PC-3 (cell line): Measurements from ENCODE around the gene RASL10A. TPM values are rescaled to one million over a fixed set of nuclear protein-coding genes. Genes with fewer than 3 reads are reported as not detected.

Experiments
- ATAC-seq: fragments of 200-7000 bp; cut with Tn5 transposase; 2 replicates; pipeline ENCODE4 v1.9.1; 2020; ENCODE audit warnings: mild to moderate bottlenecking, moderate library complexity
- BruUV-seq: library from RNA; stranded (reverse); fragments of 400-500 nt; replicated peaks from 2 replicates; lab custom pipeline; 2021; lab: Mats Ljungman, UMichigan
- CTCF ChIA-PET: fragments of 300-600 bp; sonication (Branson Sonifier 250); formaldehyde crosslinking; loops from one replicate; lab custom pipeline; 2022; ENCODE audit warnings: antibody characterized with exemption; lab: Charles Lee
- POLR2A ChIA-PET: fragments of 300-600 bp; sonication (Branson Sonifier 250); formaldehyde crosslinking; loops from one replicate; lab custom pipeline; 2022; ENCODE audit warnings: antibody characterized with exemption; ENCODE audit not compliant: unreplicated experiment; lab: Charles Lee
- DNase-seq: peaks from one replicate; pipeline ENCODE4 v3.0.0-alpha.2; 2015
- H2AFZ ChIP-seq: fragments of 300-600 bp; sonication (generic); 2 replicates; pipeline ENCODE4 v1.6.0; 2016; ENCODE audit warnings: antibody characterized with exemption, low read length
- H3F3A ChIP-seq: fragments of 300-600 bp; sonication (generic); one replicate; pipeline ENCODE4 v1.6.0; 2017; ENCODE audit warnings: antibody characterized with exemption, low read length, control low read depth, mild to moderate bottlenecking; ENCODE audit not compliant: unreplicated experiment
- H3K27ac ChIP-seq: fragments of 300-600 bp; sonication (generic); 2 replicates; pipeline ENCODE4 v1.5.1; 2016; ENCODE audit warnings: mild to moderate bottlenecking, low read length
- H3K27me3 ChIP-seq: fragments of 300-600 bp; sonication (generic); 2 replicates; pipeline ENCODE4 v1.6.1; 2016; ENCODE audit warnings: low read length, mixed read lengths
- H3K36me3 ChIP-seq: fragments of 300-600 bp; sonication (generic); 2 replicates; pipeline ENCODE4 v1.6.1; 2016; ENCODE audit warnings: low read depth, mixed run types, low read length, mixed read lengths
- H3K4me1 ChIP-seq: fragments of 300-600 bp; sonication (generic); 2 replicates; pipeline ENCODE4 v1.5.1; 2016; ENCODE audit warnings: low read length; ENCODE audit not compliant: insufficient read depth
- H3K4me2 ChIP-seq: fragments of 300-600 bp; sonication (generic); 2 replicates; pipeline ENCODE4 v1.6.0; 2016; ENCODE audit warnings: low read length
- H3K4me3 ChIP-seq: fragments of 300-600 bp; sonication (generic); 2 replicates; pipeline ENCODE4 v1.5.1; 2016; ENCODE audit warnings: mild to moderate bottlenecking, low read length, mixed read lengths
- H3K79me2 ChIP-seq: fragments of 300-600 bp; sonication (generic); 2 replicates; pipeline ENCODE4 v1.6.1; 2017; ENCODE audit warnings: low read length, mixed read lengths
- H3K9ac ChIP-seq: fragments of 300-600 bp; sonication (generic); 2 replicates; pipeline ENCODE4 v1.6.0; 2016; ENCODE audit warnings: mild to moderate bottlenecking, low read length
- H3K9me2 ChIP-seq: fragments of 300-600 bp; sonication (generic); replicated peaks from 2 replicates; pipeline ENCODE4 v1.6.1; 2016; ENCODE audit warnings: mixed run types, low read length, mixed read lengths
- H3K9me3 ChIP-seq: fragments of 300-600 bp; sonication (generic); 2 replicates; pipeline ENCODE4 v1.6.1; 2016; ENCODE audit warnings: low read length, mixed read lengths
- H4K20me1 ChIP-seq: fragments of 300-600 bp; sonication (generic); 2 replicates; pipeline ENCODE4 v1.6.1; 2016; ENCODE audit warnings: low read length, mixed read lengths
- CTCF ChIP-seq: fragments of 300-600 bp; sonication (generic); conservative IDR thresholded peaks from 2 replicates; pipeline ENCODE4 v1.5.1; 2017; ENCODE audit warnings: antibody characterized with exemption, low read depth, mild to moderate bottlenecking, low read length
- EZH2 ChIP-seq: fragments of 300-600 bp; sonication (generic); IDR thresholded peaks from one replicate; pipeline ENCODE4 v1.6.1; 2017; ENCODE audit warnings: antibody characterized with exemption, mild to moderate bottlenecking, low read length; ENCODE audit not compliant: unreplicated experiment
- EZH2phosphoT487 ChIP-seq: fragments of 300-600 bp; sonication (generic); IDR thresholded peaks from 2 replicates; pipeline ENCODE4 v1.6.1; 2018; ENCODE audit warnings: mild to moderate bottlenecking, antibody characterized with exemption, low read length, borderline replicate concordance
- intact Hi-C: fragments of 100-400 bp; cut with micrococcal nuclease; formaldehyde crosslinking; loops from 2 replicates; pipeline ENCODE4 v1.9.0; 2023
- total RNA-seq: library from RNA; depleted of rRNA; stranded (reverse); fragments of >200 nt; gene quantifications from 2 replicates; pipeline ENCODE4 v1.2.3, GENCODE V29; 2014

The RASL10A gene
- total RNA-seq, 1 experiment from 2014 or later, result not detected

- Histone ChIP-seq H3K9ac (no peak overlapping the region), H3K4me3 (no peak overlapping the region), H3F3A (peaks cover 3% of the 10 kb centered on the region), H3K9me3 (no peaks in the 10 kb centered on the region), H3K27me3 (no peaks in the 10 kb centered on the region), H4K20me1 (peaks cover 81% of the 10 kb centered on the region), H3K9me2 (no peaks in the 10 kb centered on the region), H3K27ac (no peak overlapping the region), H3K79me2 (peaks cover 92% of the 10 kb centered on the region), H3K4me1 (peaks cover 7% of the 10 kb centered on the region), H3K4me2 (no peak overlapping the region), H3K36me3 (peaks cover 82% of the 10 kb centered on the region), H2AFZ (no peak overlapping the region)
- ATAC-seq, result no peak
- ChIA-PET POLR2A (no interaction called here), CTCF (no interaction called here)
- DNase-seq, result no peak
- TF ChIP-seq EZH2, result no peak
- no peak for TF ChIP-seq CTCF
- TF ChIP-seq EZH2phosphoT487, result no peak
- BruUV-seq, result no TSS peak
- intact Hi-C loops, result no loop called here
These were observed 39.5 kb downstream of the RASL10A start for GRCh38 chr22:29275819-29276565.

- no peak for TF ChIP-seq EZH2phosphoT487
- TF ChIP-seq CTCF, result no peak
- no peak for TF ChIP-seq EZH2
- Histone ChIP-seq H3K4me1 (peaks cover 14% of the 10 kb centered on the region), H3K79me2 (peaks cover 97% of the 10 kb centered on the region), H3K36me3 (peaks cover 86% of the 10 kb centered on the region), H3K4me3 (no peak overlapping the region), H3K27me3 (no peaks in the 10 kb centered on the region), H3K9me2 (no peaks in the 10 kb centered on the region), H3K9ac (no peak overlapping the region), H4K20me1 (peaks cover 86% of the 10 kb centered on the region), H3K27ac (no peak overlapping the region), H3K9me3 (no peaks in the 10 kb centered on the region), H3F3A (peaks cover 3% of the 10 kb centered on the region), H2AFZ (no peak overlapping the region), H3K4me2 (no peak overlapping the region)
- no TSS peak for BruUV-seq
- intact Hi-C loops, result no loop called here
- ATAC-seq (no peak), DNase-seq (no peak)
- ChIA-PET CTCF (no interaction called here), POLR2A (no interaction called here)
These were observed 40.3 kb downstream of the RASL10A start for GRCh38 chr22:29275167-29275566.

GRCh38 chr22:29272624-29273023 lies 42.9 kb downstream of the RASL10A start:
- no TSS peak for BruUV-seq
- peaks cover 17% of the 10 kb centered on the region for H3K4me1 ChIP-seq
- no peak for ATAC-seq
- H3K27me3 ChIP-seq, result no peaks in the 10 kb centered on the region
- H3K4me2 ChIP-seq, result no peak overlapping the region
- peaks cover 88% of the 10 kb centered on the region for H4K20me1 ChIP-seq
- DNase-seq, result no peak
- no peak overlapping the region for H3K4me3 ChIP-seq
- H3K9ac ChIP-seq, result no peak overlapping the region
- peaks cover 70% of the 10 kb centered on the region for H3K36me3 ChIP-seq
- peaks cover 100% of the 10 kb centered on the region for H3K79me2 ChIP-seq
- ChIA-PET CTCF (no interaction called here), POLR2A (interaction anchor here (0.6 kb wide), 1 partner anchor 112 kb away, joined by 3 read pairs; no protein-coding TSS in a partner anchor)
- peaks cover 3% of the 10 kb centered on the region for H3F3A ChIP-seq
- H2AFZ ChIP-seq, result no peak overlapping the region
- TF ChIP-seq EZH2phosphoT487, result no peak
- no peak for TF ChIP-seq CTCF
- TF ChIP-seq EZH2, result no peak
- intact Hi-C loops, result no loop called here
- no peak overlapping the region for H3K27ac ChIP-seq
- no peaks in the 10 kb centered on the region for H3K9me2 ChIP-seq
- H3K9me3 ChIP-seq, result no peaks in the 10 kb centered on the region
